GM19035 (cell line): ENCODE measurements around the gene ATP5PO.
"Not testable (repeated sequence)": the region's sequence is repeated elsewhere in the genome, so short reads cannot be mapped to it uniquely, and the experiment has no call there.

ENCODE experiments used
- ATAC-seq: cut with Tn5 transposase; IDR thresholded peaks from one replicate; pipeline ENCODE4 v1.9.1; 2021; ENCODE audit not compliant: unreplicated experiment

ATP5PO gene

GRCh38 chr21:33872881-33873515 lies 42.6 kb downstream of the ATP5PO start:
- ATAC-seq, result no peak

- ATAC-seq, result no peak
These were observed 44.4 kb downstream of the ATP5PO start for GRCh38 chr21:33871171-33871570.

GRCh38 chr21:33870768-33871167 lies 44.8 kb downstream of the ATP5PO start:
- ATAC-seq, result no peak

GRCh38 chr21:33869873-33870272 lies 45.7 kb downstream of the ATP5PO start:
- no peak for ATAC-seq

- ATAC-seq, result not testable (repeated sequence)
These were observed 47.7 kb downstream of the ATP5PO start for GRCh38 chr21:33867868-33868267.

GRCh38 chr21:33866826-33867225 lies 48.8 kb downstream of the ATP5PO start:
- ATAC-seq, result no peak

- no peak for ATAC-seq
These were observed 49.5 kb downstream of the ATP5PO start for GRCh38 chr21:33865996-33866575.

GRCh38 chr21:33865176-33865575 lies 50.4 kb downstream of the ATP5PO start:
- ATAC-seq, result no peak

- no peak for ATAC-seq
These were observed 51.5 kb downstream of the ATP5PO start for GRCh38 chr21:33864150-33864549.

GRCh38 chr21:33863191-33863590 lies 52.4 kb downstream of the ATP5PO start:
- not testable (repeated sequence) for ATAC-seq

GRCh38 chr21:33861125-33861524 lies 54.5 kb downstream of the ATP5PO start:
- ATAC-seq, result no peak

GRCh38 chr21:33860332-33860879 lies 55.2 kb downstream of the ATP5PO start:
- ATAC-seq, result no peak

- no peak for ATAC-seq
These were observed 56.1 kb downstream of the ATP5PO start for GRCh38 chr21:33859373-33860102.

GRCh38 chr21:33858667-33859372 lies 56.8 kb downstream of the ATP5PO start:
- ATAC-seq, result no peak

GRCh38 chr21:33857846-33858666 lies 57.5 kb downstream of the ATP5PO start:
- ATAC-seq, result no peak

- ATAC-seq, result no peak
These were observed 58.6 kb downstream of the ATP5PO start for GRCh38 chr21:33856893-33857527.

- no peak for ATAC-seq
These were observed 60.4 kb downstream of the ATP5PO start for GRCh38 chr21:33855190-33855589.

- ATAC-seq, result no peak
These were observed 61.0 kb downstream of the ATP5PO start for GRCh38 chr21:33854604-33855003.
